A673 (cell line): ENCODE results near the gene PCARE.

Experiments used
- EZH2 ChIP-seq: fragments of 200-600 bp; sonication (generic); IDR thresholded peaks from 2 replicates; pipeline ENCODE4 v1.6.1; 2017; ENCODE audit warnings: borderline replicate concordance, low read depth, mild to moderate bottlenecking, mixed read lengths, antibody characterized with exemption, low read length; ENCODE audit not compliant: poor library complexity, severe bottlenecking
- TF ChIP-seq, protein P1 (sequence below): fragments of 300-800, 200-600 bp; sonication (generic); conservative IDR thresholded peaks from 2 replicates; pipeline ENCODE4 v1.5.1; 2017; ENCODE audit warnings: low read depth, mild to moderate bottlenecking, antibody characterized with exemption, low read length, moderate library complexity, mixed read lengths

DNA sequence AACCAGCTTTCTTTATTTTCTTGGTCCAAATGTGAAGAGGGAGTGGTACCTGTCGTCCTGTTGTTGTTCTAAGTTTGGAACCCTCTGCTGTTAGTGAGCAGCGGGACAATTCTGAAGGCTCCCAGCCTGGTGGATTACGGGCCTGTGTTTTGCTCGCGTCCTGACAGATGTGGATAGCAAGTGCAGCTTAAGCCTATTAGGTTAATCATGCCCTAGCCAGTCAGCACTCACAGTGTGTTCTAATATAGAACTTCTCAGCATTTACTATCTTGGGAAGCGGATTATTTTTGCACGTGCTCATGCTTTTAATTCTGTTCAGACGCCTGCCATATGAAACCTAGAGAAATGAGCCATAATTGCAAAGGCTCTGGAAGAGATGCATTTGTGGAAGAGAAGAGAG lies at the start of gene PCARE:
- TF ChIP-seq, protein P1, sequence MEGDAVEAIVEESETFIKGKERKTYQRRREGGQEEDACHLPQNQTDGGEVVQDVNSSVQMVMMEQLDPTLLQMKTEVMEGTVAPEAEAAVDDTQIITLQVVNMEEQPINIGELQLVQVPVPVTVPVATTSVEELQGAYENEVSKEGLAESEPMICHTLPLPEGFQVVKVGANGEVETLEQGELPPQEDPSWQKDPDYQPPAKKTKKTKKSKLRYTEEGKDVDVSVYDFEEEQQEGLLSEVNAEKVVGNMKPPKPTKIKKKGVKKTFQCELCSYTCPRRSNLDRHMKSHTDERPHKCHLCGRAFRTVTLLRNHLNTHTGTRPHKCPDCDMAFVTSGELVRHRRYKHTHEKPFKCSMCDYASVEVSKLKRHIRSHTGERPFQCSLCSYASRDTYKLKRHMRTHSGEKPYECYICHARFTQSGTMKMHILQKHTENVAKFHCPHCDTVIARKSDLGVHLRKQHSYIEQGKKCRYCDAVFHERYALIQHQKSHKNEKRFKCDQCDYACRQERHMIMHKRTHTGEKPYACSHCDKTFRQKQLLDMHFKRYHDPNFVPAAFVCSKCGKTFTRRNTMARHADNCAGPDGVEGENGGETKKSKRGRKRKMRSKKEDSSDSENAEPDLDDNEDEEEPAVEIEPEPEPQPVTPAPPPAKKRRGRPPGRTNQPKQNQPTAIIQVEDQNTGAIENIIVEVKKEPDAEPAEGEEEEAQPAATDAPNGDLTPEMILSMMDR = no peak
- TF ChIP-seq EZH2 = no peak
